ENCODE data around the gene MATN3. TPM values are rescaled to one million over a fixed set of nuclear protein-coding genes. Genes with fewer than 3 reads are reported as not detected.

Gene MATN3
- total and polyA plus RNA-seq, 2 of the 13 experiments (the other 11 are each of a cell fraction or from before 2014, with no cell fraction given), result 36.1 to 208 TPM

DNA sequence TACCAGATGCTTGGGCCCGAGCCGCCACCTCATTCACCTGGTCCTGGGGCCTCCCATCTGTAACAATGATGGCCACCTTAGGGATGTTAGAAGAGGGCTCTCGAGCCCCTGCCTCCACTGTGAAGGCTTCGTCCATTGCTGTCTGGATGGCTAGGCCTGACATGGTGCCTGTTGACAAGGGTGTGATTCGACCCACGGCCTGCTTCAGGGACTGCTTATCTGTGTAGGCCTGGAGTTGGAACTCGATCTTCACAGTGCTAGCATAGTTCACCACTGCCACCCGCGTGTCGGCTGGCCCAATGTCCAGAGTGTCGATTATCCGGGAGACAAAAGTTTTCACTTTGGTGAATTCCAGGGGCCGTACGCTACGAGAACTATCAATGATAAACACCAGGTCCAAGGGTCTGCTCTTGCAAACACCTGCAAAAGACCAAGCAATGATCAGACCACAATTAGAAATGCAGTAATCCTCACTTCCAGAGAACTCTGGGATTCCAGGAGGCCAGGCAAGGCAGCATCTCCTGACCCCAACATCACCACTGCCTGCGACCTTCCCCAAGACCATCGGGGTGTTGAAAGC, 6.5 kb downstream of the MATN3 start (continued):
- TF ChIP-seq, protein P1, sequence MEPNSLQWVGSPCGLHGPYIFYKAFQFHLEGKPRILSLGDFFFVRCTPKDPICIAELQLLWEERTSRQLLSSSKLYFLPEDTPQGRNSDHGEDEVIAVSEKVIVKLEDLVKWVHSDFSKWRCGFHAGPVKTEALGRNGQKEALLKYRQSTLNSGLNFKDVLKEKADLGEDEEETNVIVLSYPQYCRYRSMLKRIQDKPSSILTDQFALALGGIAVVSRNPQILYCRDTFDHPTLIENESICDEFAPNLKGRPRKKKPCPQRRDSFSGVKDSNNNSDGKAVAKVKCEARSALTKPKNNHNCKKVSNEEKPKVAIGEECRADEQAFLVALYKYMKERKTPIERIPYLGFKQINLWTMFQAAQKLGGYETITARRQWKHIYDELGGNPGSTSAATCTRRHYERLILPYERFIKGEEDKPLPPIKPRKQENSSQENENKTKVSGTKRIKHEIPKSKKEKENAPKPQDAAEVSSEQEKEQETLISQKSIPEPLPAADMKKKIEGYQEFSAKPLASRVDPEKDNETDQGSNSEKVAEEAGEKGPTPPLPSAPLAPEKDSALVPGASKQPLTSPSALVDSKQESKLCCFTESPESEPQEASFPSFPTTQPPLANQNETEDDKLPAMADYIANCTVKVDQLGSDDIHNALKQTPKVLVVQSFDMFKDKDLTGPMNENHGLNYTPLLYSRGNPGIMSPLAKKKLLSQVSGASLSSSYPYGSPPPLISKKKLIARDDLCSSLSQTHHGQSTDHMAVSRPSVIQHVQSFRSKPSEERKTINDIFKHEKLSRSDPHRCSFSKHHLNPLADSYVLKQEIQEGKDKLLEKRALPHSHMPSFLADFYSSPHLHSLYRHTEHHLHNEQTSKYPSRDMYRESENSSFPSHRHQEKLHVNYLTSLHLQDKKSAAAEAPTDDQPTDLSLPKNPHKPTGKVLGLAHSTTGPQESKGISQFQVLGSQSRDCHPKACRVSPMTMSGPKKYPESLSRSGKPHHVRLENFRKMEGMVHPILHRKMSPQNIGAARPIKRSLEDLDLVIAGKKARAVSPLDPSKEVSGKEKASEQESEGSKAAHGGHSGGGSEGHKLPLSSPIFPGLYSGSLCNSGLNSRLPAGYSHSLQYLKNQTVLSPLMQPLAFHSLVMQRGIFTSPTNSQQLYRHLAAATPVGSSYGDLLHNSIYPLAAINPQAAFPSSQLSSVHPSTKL (CRISPR knock-in tag; IDR thresholded peaks at IDR 0.05), result no peak
- TF ChIP-seq KLF15 (CRISPR knock-in tag; IDR thresholded peaks at IDR 0.05; ENCODE audit: borderline replicate concordance) (no peak), ZNF567 (CRISPR knock-in tag; IDR thresholded peaks at IDR 0.05; ENCODE audit: borderline replicate concordance) (no peak), ZNF674 (CRISPR knock-in tag; IDR thresholded peaks at IDR 0.05; ENCODE audit: low read depth) (no peak), ZNF724P (CRISPR knock-in tag; IDR thresholded peaks at IDR 0.05; ENCODE audit: borderline replicate concordance) (peak; percentile 53; the same call in 1 of the 2 replicates), IKZF4 (CRISPR knock-in tag; IDR thresholded peaks at IDR 0.05; ENCODE audit: borderline replicate concordance, low read depth, not compliant biosample characterization) (no peak), ZNF556 (CRISPR knock-in tag; IDR thresholded peaks at IDR 0.05; ENCODE audit: borderline replicate concordance) (no peak)
- TF ChIP-seq, protein P2, sequence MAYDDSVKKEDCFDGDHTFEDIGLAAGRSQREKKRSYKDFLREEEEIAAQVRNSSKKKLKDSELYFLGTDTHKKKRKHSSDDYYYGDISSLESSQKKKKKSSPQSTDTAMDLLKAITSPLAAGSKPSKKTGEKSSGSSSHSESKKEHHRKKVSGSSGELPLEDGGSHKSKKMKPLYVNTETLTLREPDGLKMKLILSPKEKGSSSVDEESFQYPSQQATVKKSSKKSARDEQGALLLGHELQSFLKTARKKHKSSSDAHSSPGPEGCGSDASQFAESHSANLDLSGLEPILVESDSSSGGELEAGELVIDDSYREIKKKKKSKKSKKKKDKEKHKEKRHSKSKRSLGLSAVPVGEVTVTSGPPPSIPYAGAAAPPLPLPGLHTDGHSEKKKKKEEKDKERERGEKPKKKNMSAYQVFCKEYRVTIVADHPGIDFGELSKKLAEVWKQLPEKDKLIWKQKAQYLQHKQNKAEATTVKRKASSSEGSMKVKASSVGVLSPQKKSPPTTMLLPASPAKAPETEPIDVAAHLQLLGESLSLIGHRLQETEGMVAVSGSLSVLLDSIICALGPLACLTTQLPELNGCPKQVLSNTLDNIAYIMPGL (CRISPR knock-in tag; IDR thresholded peaks at IDR 0.05; ENCODE audit: borderline replicate concordance in 1 of 2, low read depth in 1 of 2), result 0 out of 4 replicates have a peak, but pooled peaks of 1 of the 2 experiments have one; percentile 42
- TF ChIP-seq, protein P3, sequence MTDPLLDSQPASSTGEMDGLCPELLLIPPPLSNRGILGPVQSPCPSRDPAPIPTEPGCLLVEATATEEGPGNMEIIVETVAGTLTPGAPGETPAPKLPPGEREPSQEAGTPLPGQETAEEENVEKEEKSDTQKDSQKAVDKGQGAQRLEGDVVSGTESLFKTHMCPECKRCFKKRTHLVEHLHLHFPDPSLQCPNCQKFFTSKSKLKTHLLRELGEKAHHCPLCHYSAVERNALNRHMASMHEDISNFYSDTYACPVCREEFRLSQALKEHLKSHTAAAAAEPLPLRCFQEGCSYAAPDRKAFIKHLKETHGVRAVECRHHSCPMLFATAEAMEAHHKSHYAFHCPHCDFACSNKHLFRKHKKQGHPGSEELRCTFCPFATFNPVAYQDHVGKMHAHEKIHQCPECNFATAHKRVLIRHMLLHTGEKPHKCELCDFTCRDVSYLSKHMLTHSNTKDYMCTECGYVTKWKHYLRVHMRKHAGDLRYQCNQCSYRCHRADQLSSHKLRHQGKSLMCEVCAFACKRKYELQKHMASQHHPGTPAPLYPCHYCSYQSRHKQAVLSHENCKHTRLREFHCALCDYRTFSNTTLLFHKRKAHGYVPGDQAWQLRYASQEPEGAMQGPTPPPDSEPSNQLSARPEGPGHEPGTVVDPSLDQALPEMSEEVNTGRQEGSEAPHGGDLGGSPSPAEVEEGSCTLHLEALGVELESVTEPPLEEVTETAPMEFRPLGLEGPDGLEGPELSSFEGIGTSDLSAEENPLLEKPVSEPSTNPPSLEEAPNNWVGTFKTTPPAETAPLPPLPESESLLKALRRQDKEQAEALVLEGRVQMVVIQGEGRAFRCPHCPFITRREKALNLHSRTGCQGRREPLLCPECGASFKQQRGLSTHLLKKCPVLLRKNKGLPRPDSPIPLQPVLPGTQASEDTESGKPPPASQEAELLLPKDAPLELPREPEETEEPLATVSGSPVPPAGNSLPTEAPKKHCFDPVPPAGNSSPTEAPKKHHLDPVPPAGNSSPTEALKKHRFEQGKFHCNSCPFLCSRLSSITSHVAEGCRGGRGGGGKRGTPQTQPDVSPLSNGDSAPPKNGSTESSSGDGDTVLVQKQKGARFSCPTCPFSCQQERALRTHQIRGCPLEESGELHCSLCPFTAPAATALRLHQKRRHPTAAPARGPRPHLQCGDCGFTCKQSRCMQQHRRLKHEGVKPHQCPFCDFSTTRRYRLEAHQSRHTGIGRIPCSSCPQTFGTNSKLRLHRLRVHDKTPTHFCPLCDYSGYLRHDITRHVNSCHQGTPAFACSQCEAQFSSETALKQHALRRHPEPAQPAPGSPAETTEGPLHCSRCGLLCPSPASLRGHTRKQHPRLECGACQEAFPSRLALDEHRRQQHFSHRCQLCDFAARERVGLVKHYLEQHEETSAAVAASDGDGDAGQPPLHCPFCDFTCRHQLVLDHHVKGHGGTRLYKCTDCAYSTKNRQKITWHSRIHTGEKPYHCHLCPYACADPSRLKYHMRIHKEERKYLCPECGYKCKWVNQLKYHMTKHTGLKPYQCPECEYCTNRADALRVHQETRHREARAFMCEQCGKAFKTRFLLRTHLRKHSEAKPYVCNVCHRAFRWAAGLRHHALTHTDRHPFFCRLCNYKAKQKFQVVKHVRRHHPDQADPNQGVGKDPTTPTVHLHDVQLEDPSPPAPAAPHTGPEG (CRISPR knock-in tag; IDR thresholded peaks at IDR 0.05), result peak; percentile 35; the same call in 1 of the 2 replicates

All from HepG2 (cell line).